ENCODE data around the gene MLYCD.

- TF ChIP-seq CTCF (IDR thresholded peaks at IDR 0.05; ENCODE audit: poor library complexity, severe bottlenecking) (no peak), TAF1 (IDR thresholded peaks at IDR 0.05; ENCODE audit: low read depth) (no peak), EP300 (conservative IDR thresholded peaks at IDR 0.05; ENCODE audit: poor library complexity, severe bottlenecking) (no peak)
Measured at GRCh38 chr16:83952940-83953795, 54.3 kb downstream of the MLYCD start, which contains the start of gene OSGIN1.

All from neural cell (in vitro differentiated cells).